Esophagus muscularis mucosa (tissue), 4 donors: Measurements from ENCODE around the gene DHPS.

Experiments
- CTCF ChIP-seq, 3 experiments: fragments of 200-600 bp in 2 of 3; fragments of 450-650 bp in 1 of 3; sonication (generic) in 2 of 3; IDR thresholded peaks; one replicate each; pipeline ENCODE4 v1.5.1; 2017 to 2019; ENCODE audit warnings: antibody characterized with exemption in 3 of 3, mild to moderate bottlenecking in 2 of 3, moderate library complexity in 1 of 3
- EP300 ChIP-seq: sonication (generic); formaldehyde crosslinking; IDR thresholded peaks from one replicate; pipeline ENCODE4 v1.6.1; 2017; ENCODE audit warnings: antibody characterized with exemption
- POLR2A ChIP-seq: fragments of 450-650 bp; IDR thresholded peaks from one replicate; pipeline ENCODE4 v1.6.1; 2017; ENCODE audit warnings: antibody characterized with exemption, moderate library complexity, mild to moderate bottlenecking, low read depth

GRCh38 chr19:12649941-12650340, 31.7 kb downstream of the DHPS start:
- TF ChIP-seq CTCF (IDR thresholded peaks at IDR 0.05) (no peak), EP300 (no peak), POLR2A (no peak)
